Fibroblast of peridontal ligament (primary cell): ENCODE measurements around the gene CNTN4.
"Not testable (repeated sequence)": the region's sequence is repeated elsewhere in the genome, so short reads cannot be mapped to it uniquely, and the experiment has no call there.

ENCODE experiments used
- DNase-seq: peaks from one replicate; pipeline ENCODE4 v3.0.0-alpha.2; 2010; ENCODE audit errors: extremely low read depth

CNTN4 gene

GRCh38 chr3:2908693-2909351 is 810.2 kb downstream of the CNTN4 start:
- no peak for DNase-seq

GRCh38 chr3:2910997-2911396 is 812.3 kb downstream of the CNTN4 start:
- DNase-seq = no peak

GRCh38 chr3:2915826-2916225 is 817.2 kb downstream of the CNTN4 start:
- DNase-seq = no peak

- DNase-seq = not testable (repeated sequence)
Observed at GRCh38 chr3:2916640-2917039, 818.0 kb downstream of the CNTN4 start.

GRCh38 chr3:2920103-2920502 is 821.4 kb downstream of the CNTN4 start:
- DNase-seq = no peak

GRCh38 chr3:2921452-2921851 is 822.8 kb downstream of the CNTN4 start:
- DNase-seq = no peak

- DNase-seq = peak; percentile 8
Observed at GRCh38 chr3:2921903-2922302, 823.2 kb downstream of the CNTN4 start.

- no peak for DNase-seq
Observed at GRCh38 chr3:2923390-2923789, 824.7 kb downstream of the CNTN4 start.

- DNase-seq = no peak
Observed at GRCh38 chr3:2927259-2927658, 828.6 kb downstream of the CNTN4 start.

- no peak for DNase-seq
Observed at GRCh38 chr3:2929574-2929973, 830.9 kb downstream of the CNTN4 start.

GRCh38 chr3:2931265-2931664 is 832.6 kb downstream of the CNTN4 start:
- DNase-seq = no peak

GRCh38 chr3:2934541-2934940 is 835.9 kb downstream of the CNTN4 start:
- no peak for DNase-seq

GRCh38 chr3:2937055-2937454 is 838.4 kb downstream of the CNTN4 start:
- DNase-seq = no peak

- DNase-seq = no peak
Observed at GRCh38 chr3:2937592-2937991, 838.9 kb downstream of the CNTN4 start.

- no peak for DNase-seq
Observed at GRCh38 chr3:2938711-2939110, 840.0 kb downstream of the CNTN4 start.

- DNase-seq = no peak
Observed at GRCh38 chr3:2940062-2940461, 841.4 kb downstream of the CNTN4 start.

GRCh38 chr3:2944628-2945027 is 846.0 kb downstream of the CNTN4 start:
- DNase-seq = no peak

- no peak for DNase-seq
Observed at GRCh38 chr3:2945121-2945520, 846.5 kb downstream of the CNTN4 start.

GRCh38 chr3:2947536-2947935 is 848.9 kb downstream of the CNTN4 start:
- DNase-seq = no peak

GRCh38 chr3:2948882-2949281 is 850.2 kb downstream of the CNTN4 start:
- no peak for DNase-seq

- no peak for DNase-seq
Observed at GRCh38 chr3:2950159-2950558, 851.5 kb downstream of the CNTN4 start.

- DNase-seq = no peak
Observed at GRCh38 chr3:2957115-2957514, 858.4 kb downstream of the CNTN4 start.

- no peak for DNase-seq
Observed at GRCh38 chr3:2958551-2958950, 859.9 kb downstream of the CNTN4 start.

GRCh38 chr3:2961576-2961975 is 862.9 kb downstream of the CNTN4 start:
- no peak for DNase-seq
